Body of pancreas (tissue), 4 donors: ENCODE results near the gene SLX4IP. TPM values are rescaled to one million over a fixed set of nuclear protein-coding genes. Genes with fewer than 3 reads are reported as not detected.

ENCODE experiments used
- ATAC-seq: fragments of 150-250 bp; one replicate; pipeline ENCODE4 v1.9.1; 2016
- DNase-seq, 4 donors: peaks; one replicate each; pipeline ENCODE4 v3.0.0-alpha.2; 2019
- H3K27ac ChIP-seq, 4 donors: fragments of 200-600 bp; sonication (generic); 1 replicate in 3 of 4; 2 replicates in 1 of 4; pipeline versions ENCODE4 v1.5.1 to v1.6.1; 2016 to 2019; ENCODE audit warnings: mild to moderate bottlenecking in 1 of 4, mixed read lengths in 1 of 4, moderate library complexity in 1 of 4
- H3K27me3 ChIP-seq, 2 donors: fragments of 200-600 bp; sonication (generic); one replicate each; pipeline ENCODE4 v1.6.0; 2016; ENCODE audit warnings: mild to moderate bottlenecking in 1 of 2
- H3K36me3 ChIP-seq, 2 donors: fragments of 200-600 bp; sonication (generic); replicated peaks in 1 of 2; 2 replicates each; pipeline ENCODE4 v1.5.1; 2016; ENCODE audit warnings: low read depth in 2 of 2; ENCODE audit not compliant: insufficient read depth in 1 of 2
- H3K4me1 ChIP-seq: fragments of 200-600 bp; sonication (generic); one replicate; pipeline ENCODE4 v1.6.0; 2016
- H3K4me3 ChIP-seq, 2 donors: fragments of 200-600 bp; sonication (generic); 1 replicate in 1 of 2; 2 replicates in 1 of 2; pipeline ENCODE4 v1.5.1; 2016 to 2019
- H3K9me3 ChIP-seq, 3 donors: fragments of 200-600 bp; sonication (generic); 1 replicate in 2 of 3; 2 replicates in 1 of 3; pipeline ENCODE4 v1.5.1; 2016
- POLR2A ChIP-seq, 3 donors: fragments of 450-650 bp; IDR thresholded peaks; one replicate each; pipeline ENCODE4 v1.6.1; 2016; ENCODE audit warnings: antibody characterized with exemption in 3 of 3, mild to moderate bottlenecking in 2 of 3
- WGBS, 2 donors: methylation state at CpG; one replicate each; pipeline ENCODE4 v1.1.5; 2017; 5-methylcytosine and 5-hydroxymethylcytosine counted together
- intact Hi-C: fragments of 100-400 bp; cut with DNase I; formaldehyde crosslinking; loops from one replicate; pipeline ENCODE4 v1.15.1; 2023
- total RNA-seq, 2 donors: library from RNA; depleted of rRNA; stranded (reverse); fragments of >200 nt; gene quantifications; one replicate each; pipeline ENCODE4 v1.1.0, GENCODE V29; 2016
- TF ChIP-seq, protein P1 (sequence below), 7 experiments: fragments of 450-650 bp in 4 of 7; fragments of 200-600 bp in 3 of 7; sonication (generic) in 3 of 7; IDR thresholded peaks; one replicate each; pipeline ENCODE4 v1.5.1; 2016 to 2019; ENCODE audit warnings: antibody characterized with exemption in 7 of 7

SLX4IP gene
- total RNA-seq, 2 donors from 2014 or later, result 4.3 to 4.7 TPM

DNA sequence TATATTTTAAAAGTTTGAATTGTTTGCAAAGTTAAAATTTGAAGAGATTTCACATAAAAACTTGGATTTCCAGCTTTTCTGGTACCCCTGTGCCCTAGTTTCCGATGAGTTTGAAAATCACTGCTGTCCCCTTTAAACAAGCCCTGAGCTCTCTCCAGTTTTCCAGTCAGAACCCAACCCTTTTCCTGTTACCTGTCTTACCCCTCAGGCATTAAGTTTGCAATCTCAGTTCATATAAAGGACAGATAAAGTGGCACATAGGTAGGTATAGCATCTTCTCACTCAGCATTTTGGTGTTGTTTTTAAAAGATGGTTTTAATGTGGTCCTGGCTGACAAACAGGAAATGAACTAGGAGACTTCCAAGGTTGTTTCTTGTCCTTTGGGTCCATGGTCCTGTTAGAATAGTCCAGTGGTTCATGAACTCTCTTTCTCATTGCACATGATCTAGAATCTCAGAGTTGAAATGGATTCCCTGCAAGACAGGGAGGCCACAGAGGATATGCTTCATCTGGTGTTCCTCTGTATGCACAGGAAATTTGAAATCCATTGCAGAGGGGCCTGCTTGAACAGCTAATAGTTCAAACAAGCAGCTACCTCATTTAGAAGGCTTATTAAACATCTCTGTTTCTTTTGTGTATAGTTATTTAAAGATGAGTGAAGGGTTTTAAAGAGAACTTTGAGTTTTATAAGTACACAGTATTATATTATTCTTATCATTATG is 156.0 kb downstream of the SLX4IP start:
- ATAC-seq (no peak), DNase-seq (no peak)
- H3K4me1 ChIP-seq, result peaks cover 5% of the 10 kb centered on the region
- TF ChIP-seq POLR2A (IDR thresholded peaks at IDR 0.05), result no peak
- TF ChIP-seq, protein P1, sequence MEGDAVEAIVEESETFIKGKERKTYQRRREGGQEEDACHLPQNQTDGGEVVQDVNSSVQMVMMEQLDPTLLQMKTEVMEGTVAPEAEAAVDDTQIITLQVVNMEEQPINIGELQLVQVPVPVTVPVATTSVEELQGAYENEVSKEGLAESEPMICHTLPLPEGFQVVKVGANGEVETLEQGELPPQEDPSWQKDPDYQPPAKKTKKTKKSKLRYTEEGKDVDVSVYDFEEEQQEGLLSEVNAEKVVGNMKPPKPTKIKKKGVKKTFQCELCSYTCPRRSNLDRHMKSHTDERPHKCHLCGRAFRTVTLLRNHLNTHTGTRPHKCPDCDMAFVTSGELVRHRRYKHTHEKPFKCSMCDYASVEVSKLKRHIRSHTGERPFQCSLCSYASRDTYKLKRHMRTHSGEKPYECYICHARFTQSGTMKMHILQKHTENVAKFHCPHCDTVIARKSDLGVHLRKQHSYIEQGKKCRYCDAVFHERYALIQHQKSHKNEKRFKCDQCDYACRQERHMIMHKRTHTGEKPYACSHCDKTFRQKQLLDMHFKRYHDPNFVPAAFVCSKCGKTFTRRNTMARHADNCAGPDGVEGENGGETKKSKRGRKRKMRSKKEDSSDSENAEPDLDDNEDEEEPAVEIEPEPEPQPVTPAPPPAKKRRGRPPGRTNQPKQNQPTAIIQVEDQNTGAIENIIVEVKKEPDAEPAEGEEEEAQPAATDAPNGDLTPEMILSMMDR (IDR thresholded peaks at IDR 0.05), result no peak
- H3K9me3 ChIP-seq, result no peaks in the 10 kb centered on the region
- intact Hi-C loops, result no loop called here
- whole genome bisulfite sequencing, 2 donors, result 95 to 100% methylated on average over 1 of the region's 1 CpG
- no peaks in the 10 kb centered on the region for H3K27me3 ChIP-seq
- no peak overlapping the region for H3K27ac ChIP-seq
- no peaks in the 10 kb centered on the region for H3K36me3 ChIP-seq
- no peak overlapping the region for H3K4me3 ChIP-seq

DNA sequence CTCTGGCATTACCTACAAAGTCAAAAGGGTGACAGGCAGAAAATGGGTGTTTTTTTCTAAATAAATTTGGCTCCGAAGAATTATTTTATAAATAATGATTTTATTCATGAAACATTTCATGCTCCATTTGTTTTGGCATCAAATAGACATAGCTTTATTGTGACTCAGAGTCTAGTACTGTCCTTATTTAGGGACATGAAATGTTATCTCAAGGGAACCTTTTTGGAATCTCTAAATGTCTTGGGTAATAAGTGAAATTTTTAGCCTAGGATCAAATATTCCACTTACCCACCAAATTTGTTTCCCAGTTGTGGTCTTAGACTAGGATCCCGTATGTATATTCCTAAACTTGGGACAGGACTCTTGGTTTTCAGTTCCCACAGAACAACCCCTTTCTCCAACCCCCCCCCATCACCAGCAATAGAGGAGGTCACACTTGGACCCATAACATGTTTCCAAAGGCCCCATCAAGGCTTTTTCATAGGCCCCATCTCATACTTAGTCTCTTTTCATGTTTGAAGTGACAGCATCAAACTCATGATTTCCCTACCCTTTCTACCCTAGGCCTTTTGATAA is 156.9 kb downstream of the SLX4IP start:
- DNase-seq (no peak), ATAC-seq (no peak)
- 64 to 74% methylated on average over 2 of the region's 2 CpGs for WGBS, 2 donors
- Histone ChIP-seq H3K36me3 (no peaks in the 10 kb centered on the region), H3K4me3 (no peak overlapping the region), H3K9me3 (no peaks in the 10 kb centered on the region), H3K27me3 (no peaks in the 10 kb centered on the region), H3K27ac (no peak overlapping the region), H3K4me1 (peaks cover 5% of the 10 kb centered on the region)
- intact Hi-C loops, result no loop called here
- TF ChIP-seq, protein P1 (IDR thresholded peaks at IDR 0.05), result no peak
- no peak for TF ChIP-seq POLR2A (IDR thresholded peaks at IDR 0.05)

DNA sequence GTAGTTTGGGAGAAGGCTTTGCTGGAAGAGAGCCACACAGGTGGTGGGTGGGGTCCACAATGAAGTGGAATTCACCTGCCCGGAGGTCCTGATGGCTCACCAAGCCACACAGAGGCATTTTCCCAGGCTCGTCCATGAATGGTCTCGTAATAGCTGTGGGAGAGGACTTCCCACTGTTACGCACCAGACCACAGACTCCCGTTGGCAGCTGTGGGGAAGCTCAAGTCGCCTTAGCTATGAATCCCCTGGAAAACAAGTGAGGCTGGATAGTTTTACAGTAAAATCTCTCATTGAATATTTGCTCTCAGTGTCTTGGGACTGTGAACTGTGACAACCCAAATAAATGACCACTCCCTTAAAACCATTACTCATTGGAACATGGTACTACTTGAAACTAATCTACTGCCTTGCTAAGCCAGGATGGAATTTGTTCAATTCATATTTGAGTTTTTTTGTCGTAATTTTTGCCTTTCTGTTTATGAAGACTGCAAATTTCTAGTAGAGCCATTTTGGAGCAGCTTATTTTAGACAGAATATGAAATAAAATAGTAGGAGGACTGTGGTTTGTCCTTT is 159.3 kb downstream of the SLX4IP start:
- TF ChIP-seq, protein P1 (IDR thresholded peaks at IDR 0.05), result no peak
- TF ChIP-seq POLR2A (IDR thresholded peaks at IDR 0.05), result no peak
- no peak for ATAC-seq
- DNase-seq, result no peak
- Histone ChIP-seq H3K9me3 (no peaks in the 10 kb centered on the region), H3K4me1 (peaks cover 5% of the 10 kb centered on the region), H3K27me3 (no peaks in the 10 kb centered on the region), H3K27ac (no peak overlapping the region), H3K36me3 (no peaks in the 10 kb centered on the region), H3K4me3 (no peak overlapping the region)
- intact Hi-C loops, result no loop called here
- WGBS, 2 donors, result 92 to 99% methylated on average over 4 to 7 of the region's 7 CpGs

DNA sequence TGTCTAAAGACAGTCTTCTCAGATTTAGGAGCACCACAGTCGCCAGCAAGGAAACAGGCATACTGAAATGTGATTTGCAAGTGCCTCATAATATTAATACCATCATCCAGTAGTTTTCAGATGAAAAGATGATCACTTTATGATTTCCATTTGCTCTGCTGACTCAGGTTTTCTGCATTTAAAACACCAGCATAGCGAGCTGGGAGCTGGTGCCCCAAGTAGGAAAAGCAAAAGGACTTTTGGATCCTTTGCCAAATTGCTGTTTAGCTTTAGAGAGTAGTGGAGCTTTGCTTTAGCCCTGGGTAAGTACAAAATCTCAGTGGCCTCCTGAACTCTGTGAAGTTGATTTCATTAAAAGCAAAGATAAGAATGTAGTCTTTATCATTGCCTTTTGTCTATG is 160.2 kb downstream of the SLX4IP start:
- Histone ChIP-seq H3K4me1 (peaks cover 5% of the 10 kb centered on the region), H3K4me3 (no peak overlapping the region), H3K9me3 (no peaks in the 10 kb centered on the region), H3K36me3 (no peaks in the 10 kb centered on the region), H3K27me3 (no peaks in the 10 kb centered on the region), H3K27ac (no peak overlapping the region)
- no peak for ATAC-seq
- intact Hi-C loops, result no loop called here
- DNase-seq, result no peak
- TF ChIP-seq, protein P1 (IDR thresholded peaks at IDR 0.05), result no peak
- no peak for TF ChIP-seq POLR2A (IDR thresholded peaks at IDR 0.05)
- WGBS, 2 donors, result 62 to 76% methylated on average over 2 of the region's 2 CpGs
